K562 (cell line): ENCODE results near the gene LMCD1. TPM values are rescaled to one million over a fixed set of nuclear protein-coding genes. Genes with fewer than 3 reads are reported as not detected.

Experiments used
- ATAC-seq: fragments of 200-7000 bp; cut with Tn5 transposase; 3 replicates; pipeline ENCODE4 v1.9.1; 2020; ENCODE audit warnings: moderate library complexity
- BruUV-seq: library from RNA; stranded (reverse); fragments of 400-500 nt; replicated peaks from 2 replicates; lab custom pipeline; 2021; lab: Mats Ljungman, UMichigan
- CTCF ChIA-PET: fragments of 300-600 bp; formaldehyde crosslinking; extraction: SDS; loops from one replicate; lab custom pipeline; 2021; ENCODE audit warnings: low intra/inter-chr PET ratio; lab: Yijun Ruan, JAX
- POLR2A ChIA-PET: fragments of 300-600, 350-650 bp; sonication (Branson Sonifier 250); formaldehyde crosslinking; extraction: SDS; loops from one replicate; lab custom pipeline; 2021; ENCODE audit warnings: antibody characterized with exemption, inconsistent platforms; lab: Yijun Ruan, JAX
- DNase-seq, 4 experiments: peaks; one replicate each; pipeline versions ENCODE4 v3.0.0 to v3.0.0-alpha.2; 2011 to 2018; ENCODE audit warnings: low spot score in 3 of 4, mixed read lengths in 3 of 4; ENCODE audit errors: extremely low read depth in 1 of 4
- FAIRE-seq: peaks from 2 replicates; lab custom pipeline; 2011; peaks lifted over from hg19 to GRCh38; lab: Jason Lieb, UNC
- H2AFZ ChIP-seq: 2 replicates; pipeline ENCODE4 v1.6.0; 2011; ENCODE audit warnings: low read depth, low read length, control low read depth, inconsistent platforms
- H3K27ac ChIP-seq: fragments of 200-600 bp; 3 replicates; pipeline ENCODE4 v1.8.0; 2011; ENCODE audit warnings: low read depth, mild to moderate bottlenecking, control low read depth, inconsistent platforms, low read length, moderate library complexity, mixed read lengths; ENCODE audit errors: extremely low read depth
- H3K27me3 ChIP-seq, 2 experiments: fragments of 300-600 bp in 1 of 2; 2 replicates in 1 of 2; 3 replicates in 1 of 2; pipeline versions ENCODE4 v1.6.0 to v1.8.0; 2011; ENCODE audit warnings: inconsistent platforms in 2 of 2, low read length in 2 of 2, mild to moderate bottlenecking in 1 of 2, mixed read lengths in 1 of 2, moderate library complexity in 1 of 2; ENCODE audit not compliant: control insufficient read depth in 2 of 2, insufficient read depth in 2 of 2
- H3K36me3 ChIP-seq: fragments of 300-600 bp; 3 replicates; pipeline ENCODE4 v1.8.0; 2011; ENCODE audit warnings: mild to moderate bottlenecking, low read length, inconsistent platforms; ENCODE audit not compliant: control insufficient read depth, insufficient read depth
- H3K4me1 ChIP-seq, 2 experiments: fragments of 200-600 bp in 1 of 2; replicated peaks in 1 of 2; 2 replicates in 1 of 2; 3 replicates in 1 of 2; pipeline versions ENCODE4 v1.5.1 to v1.8.0; 2011; ENCODE audit warnings: inconsistent platforms in 2 of 2, low read length in 2 of 2, mild to moderate bottlenecking in 1 of 2, mixed read lengths in 1 of 2, moderate library complexity in 1 of 2; ENCODE audit not compliant: control insufficient read depth in 2 of 2, insufficient read depth in 2 of 2
- H3K4me2 ChIP-seq: 2 replicates; pipeline ENCODE4 v1.6.1; 2011; ENCODE audit warnings: low read length, control low read depth, inconsistent platforms, mixed read lengths; ENCODE audit not compliant: insufficient read depth
- H3K4me3 ChIP-seq: fragments of 200-600 bp; sonication (generic), shearing (Covaris generic); 2 replicates; pipeline ENCODE4 v1.5.1; 2016; ENCODE audit warnings: control low read depth, inconsistent platforms
- H3K79me2 ChIP-seq: fragments of 200-600 bp; 3 replicates; pipeline ENCODE4 v1.8.0; 2011; ENCODE audit warnings: low read length, inconsistent platforms; ENCODE audit not compliant: control insufficient read depth, insufficient read depth
- H3K9ac ChIP-seq, 2 experiments: 2 replicates each; pipeline versions ENCODE4 v1.6.0 to v1.6.1; 2011; ENCODE audit warnings: low read depth in 2 of 2, low read length in 2 of 2, control low read depth in 1 of 2, inconsistent platforms in 1 of 2, mild to moderate bottlenecking in 1 of 2, mixed read lengths in 1 of 2; ENCODE audit not compliant: insufficient read depth in 1 of 2
- H3K9me1 ChIP-seq: one replicate; pipeline ENCODE4 v1.6.0; 2011; ENCODE audit warnings: inconsistent platforms, mild to moderate bottlenecking, low read length, moderate library complexity; ENCODE audit not compliant: control insufficient read depth, insufficient read depth
- H3K9me3 ChIP-seq: replicated peaks from 2 replicates; pipeline ENCODE4 v1.5.1; 2011; ENCODE audit warnings: low read depth, low read length, inconsistent platforms; ENCODE audit not compliant: control insufficient read depth, insufficient read depth
- H4K20me1 ChIP-seq: replicated peaks from 2 replicates; pipeline ENCODE4 v1.6.1; 2011; ENCODE audit warnings: low read length, inconsistent platforms, mixed read lengths; ENCODE audit not compliant: control insufficient read depth, insufficient read depth
- CC2D1A ChIP-seq: fragments of 450-650 bp; IDR thresholded peaks from 2 replicates; pipeline ENCODE4 v1.6.1; 2017; ENCODE audit warnings: mild to moderate bottlenecking
- ELF4 ChIP-seq: fragments of 450-650 bp; formaldehyde crosslinking; IDR thresholded peaks from 2 replicates; pipeline ENCODE4 v1.4.0; 2022; ENCODE audit warnings: missing genetic modification characterization
- FOXM1 ChIP-seq, 2 experiments: fragments of 450-650 bp in 1 of 2; sonication (generic) in 1 of 2; formaldehyde crosslinking in 1 of 2; IDR thresholded peaks; 2 replicates each; pipeline versions ENCODE4 v1.6.1 to v1.9.0; 2017 to 2022; ENCODE audit warnings: low read depth in 2 of 2, mild to moderate bottlenecking in 2 of 2, missing genetic modification reagents in 1 of 2, moderate library complexity in 1 of 2
- KDM2B ChIP-seq: fragments of 250-450 bp; sonication (Bioruptor Pico); IDR thresholded peaks from 2 replicates; pipeline ENCODE4 v1.8.0; 2021; ENCODE audit warnings: mild to moderate bottlenecking, moderate library complexity
- TAF15 ChIP-seq: fragments of 200-400 bp; formaldehyde crosslinking; IDR thresholded peaks from 2 replicates; pipeline ENCODE4 v1.6.1; 2017; ENCODE audit warnings: mild to moderate bottlenecking, low read depth, low read length, moderate library complexity
- TBP ChIP-seq: optimal IDR thresholded peaks from 2 replicates; pipeline ENCODE3; 2011; ENCODE audit warnings: low read depth, low read length, improper control_type of control experiment
- TSC22D4 ChIP-seq: fragments of 450-650 bp; IDR thresholded peaks from 2 replicates; pipeline ENCODE4 v1.6.1; 2016; ENCODE audit warnings: missing genetic modification characterization, missing biosample characterization, control low read depth
- YBX1 ChIP-seq: fragments of 450-650 bp; IDR thresholded peaks from 2 replicates; pipeline ENCODE4 v1.7.1; 2016; ENCODE audit warnings: mild to moderate bottlenecking
- ZNF217 ChIP-seq: sonication (generic); formaldehyde crosslinking; IDR thresholded peaks from 2 replicates; pipeline ENCODE4 v1.8.0; 2022; ENCODE audit warnings: mild to moderate bottlenecking, missing genetic modification reagents
- ZNF589 ChIP-seq: fragments of 200-800 bp; sonication (Bioruptor generic); IDR thresholded peaks from 2 replicates; pipeline ENCODE4 v1.6.1; 2016; ENCODE audit warnings: low read depth, missing genetic modification characterization, missing compliant biosample characterization
- ZNF778 ChIP-seq: fragments of 450-650 bp; formaldehyde crosslinking; IDR thresholded peaks from 2 replicates; pipeline ENCODE4 v1.4.0; 2020; ENCODE audit warnings: mild to moderate bottlenecking, moderate library complexity
- WGBS: fragments of 100-300 bp; shearing (Covaris generic); methylation state at CpG from one replicate; pipeline ENCODE4 v1.1.6; 2016; ENCODE audit warnings: low coverage, mixed read lengths; ENCODE audit not compliant: insufficient coverage; ENCODE audit errors: missing lambda C conversion rate; 5-methylcytosine and 5-hydroxymethylcytosine counted together
- in situ Hi-C: fragments of 300-500 bp; cut with MboI; formaldehyde crosslinking; loops from 4 replicates; pipeline ENCODE4 v1.15.0; 2018; ENCODE audit warnings: inconsistent platforms, mixed read lengths
- intact Hi-C: fragments of 100-400 bp; cut with micrococcal nuclease; formaldehyde crosslinking; loops from 2 replicates; pipeline ENCODE4 v1.14.2; 2022
- polyA plus RNA-seq, 8 experiments: library from polyadenylated mRNA; depleted of rRNA in 4 of 8; stranded (reverse) in 5 of 8; unstranded in 3 of 8; fragments of >200 nt; fragmentation: Nextera tagmentation in 2 of 8; fragmentation: Illumina TruSeq in 1 of 8; extraction: Ambion mirVana in 2 of 8; extraction: Trizol in 1 of 8; gene quantifications; 2 replicates each; pipeline versions ENCODE4 v1.2.1 to v1.2.3, GENCODE V29; 2011 to 2014; ENCODE audit warnings: inconsistent platforms in 1 of 8, missing spikeins in 1 of 8
- total RNA-seq, 7 experiments: library from RNA; depleted of rRNA in 6 of 7; stranded (reverse); fragments of >200 nt in 6 of 7; fragmentation: Illumina TruSeq in 2 of 7; extraction: Trizol in 2 of 7; gene quantifications; 2 replicates each; pipeline versions ENCODE4 v1.2.1 to v1.2.3, GENCODE V29; 2011 to 2021; ENCODE audit warnings: low replicate concordance in 1 of 7
- TF ChIP-seq, protein P1 (sequence below): sonication (generic); formaldehyde crosslinking; IDR thresholded peaks from 2 replicates; pipeline ENCODE4 v1.8.1; 2023; ENCODE audit warnings: missing genetic modification reagents, mild to moderate bottlenecking, borderline replicate concordance
- TF ChIP-seq, protein P2 (sequence below), 2 experiments: IDR thresholded peaks; 2 replicates each; pipeline ENCODE4 v1.6.1; 2011; ENCODE audit warnings: borderline replicate concordance in 1 of 2, control low read depth in 1 of 2, low read depth in 1 of 2, low read length in 1 of 2, mild to moderate bottlenecking in 1 of 2, mixed read lengths in 1 of 2, moderate library complexity in 1 of 2; ENCODE audit not compliant: insufficient read depth in 1 of 2, insufficient read length in 1 of 2, poor library complexity in 1 of 2, severe bottlenecking in 1 of 2; ENCODE audit errors: extremely low read depth in 1 of 2
- TF ChIP-seq, protein P3 (sequence below): fragments of 450-650 bp; formaldehyde crosslinking; IDR thresholded peaks from 2 replicates; pipeline ENCODE4 v1.4.0; 2020; ENCODE audit warnings: mild to moderate bottlenecking, mixed read lengths

LMCD1 gene
- total and polyA plus RNA-seq, 9 of the 15 experiments (the other 6 are each of a cell fraction or from before 2014, with no cell fraction given) = 0.60 TPM; not detected in 8

DNA sequence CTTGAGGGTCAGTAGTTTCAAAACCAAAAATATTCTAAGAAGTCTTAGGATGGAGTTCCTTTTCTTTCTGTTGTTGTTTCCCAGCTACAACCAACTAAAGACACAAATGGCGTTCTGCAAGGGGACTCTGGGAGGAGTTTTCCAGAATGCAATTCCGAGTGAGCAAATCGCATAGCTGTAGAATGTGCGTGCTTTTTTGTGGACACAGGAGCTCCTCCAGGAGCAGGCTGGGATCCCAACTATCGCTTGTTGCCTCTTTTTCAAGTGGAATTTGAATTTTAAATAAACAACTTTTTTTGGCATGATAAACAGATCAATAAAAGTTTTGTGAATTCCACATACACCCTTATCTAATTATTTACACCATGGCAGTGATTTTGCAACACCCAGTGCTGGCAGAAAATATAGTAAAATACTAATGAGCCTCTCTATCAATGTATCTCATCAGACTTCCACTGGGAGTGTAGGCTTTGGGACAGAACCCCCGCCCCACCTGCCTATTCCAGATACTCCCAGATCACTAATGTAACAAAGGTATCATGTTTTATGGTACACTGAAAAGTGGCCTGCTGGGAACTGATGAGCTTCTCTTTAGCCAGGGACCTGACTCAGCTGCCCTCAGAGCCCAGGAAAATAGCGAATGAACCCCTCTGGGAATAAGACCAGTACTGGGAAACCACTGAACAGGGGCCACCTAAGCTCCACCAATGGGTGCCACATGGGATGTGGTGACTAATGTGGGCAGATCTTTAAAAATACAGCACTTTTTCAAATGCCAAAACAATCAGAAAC lies 66.4 kb downstream of the LMCD1 start:
- WGBS = 3% methylated on average over 7 of the region's 7 CpGs
- H3K79me2 ChIP-seq = no peaks in the 10 kb centered on the region
- BruUV-seq = no TSS peak
- POLR2A ChIA-PET = interaction anchor here (0.6 to 1.4 kb wide), 2 partner anchors 9 to 12 kb away, joined by 3 to 5 read pairs; no protein-coding TSS in a partner anchor
- in situ Hi-C loops (no loop called here), intact Hi-C loops (no loop called here)
- H3K4me3 ChIP-seq = no peak overlapping the region
- FAIRE-seq (no peak), DNase-seq (no peak), ATAC-seq (no peak)
- H3K4me1 ChIP-seq = no peaks in the 10 kb centered on the region
- CTCF ChIA-PET = no interaction called here
- H3K36me3 ChIP-seq = no peaks in the 10 kb centered on the region
- H3K9me1 ChIP-seq = no peaks in the 10 kb centered on the region
- no peaks in the 10 kb centered on the region for H4K20me1 ChIP-seq
- H3K4me2 ChIP-seq = no peak overlapping the region
- no peak overlapping the region for H3K27ac ChIP-seq
- H3K9me3 ChIP-seq = no peaks in the 10 kb centered on the region
- H2AFZ ChIP-seq = no peak overlapping the region
- no peak overlapping the region for H3K9ac ChIP-seq
- peaks cover 0 to 7% of the 10 kb centered on the region in 2 experiments; a peak in 3 of 5 replicates for H3K27me3 ChIP-seq
- TF ChIP-seq ELF4 (CRISPR knock-in tag) = no peak
- no peak for TF ChIP-seq TSC22D4 (tag)
- no peak for TF ChIP-seq TAF15
- TF ChIP-seq, protein P1, sequence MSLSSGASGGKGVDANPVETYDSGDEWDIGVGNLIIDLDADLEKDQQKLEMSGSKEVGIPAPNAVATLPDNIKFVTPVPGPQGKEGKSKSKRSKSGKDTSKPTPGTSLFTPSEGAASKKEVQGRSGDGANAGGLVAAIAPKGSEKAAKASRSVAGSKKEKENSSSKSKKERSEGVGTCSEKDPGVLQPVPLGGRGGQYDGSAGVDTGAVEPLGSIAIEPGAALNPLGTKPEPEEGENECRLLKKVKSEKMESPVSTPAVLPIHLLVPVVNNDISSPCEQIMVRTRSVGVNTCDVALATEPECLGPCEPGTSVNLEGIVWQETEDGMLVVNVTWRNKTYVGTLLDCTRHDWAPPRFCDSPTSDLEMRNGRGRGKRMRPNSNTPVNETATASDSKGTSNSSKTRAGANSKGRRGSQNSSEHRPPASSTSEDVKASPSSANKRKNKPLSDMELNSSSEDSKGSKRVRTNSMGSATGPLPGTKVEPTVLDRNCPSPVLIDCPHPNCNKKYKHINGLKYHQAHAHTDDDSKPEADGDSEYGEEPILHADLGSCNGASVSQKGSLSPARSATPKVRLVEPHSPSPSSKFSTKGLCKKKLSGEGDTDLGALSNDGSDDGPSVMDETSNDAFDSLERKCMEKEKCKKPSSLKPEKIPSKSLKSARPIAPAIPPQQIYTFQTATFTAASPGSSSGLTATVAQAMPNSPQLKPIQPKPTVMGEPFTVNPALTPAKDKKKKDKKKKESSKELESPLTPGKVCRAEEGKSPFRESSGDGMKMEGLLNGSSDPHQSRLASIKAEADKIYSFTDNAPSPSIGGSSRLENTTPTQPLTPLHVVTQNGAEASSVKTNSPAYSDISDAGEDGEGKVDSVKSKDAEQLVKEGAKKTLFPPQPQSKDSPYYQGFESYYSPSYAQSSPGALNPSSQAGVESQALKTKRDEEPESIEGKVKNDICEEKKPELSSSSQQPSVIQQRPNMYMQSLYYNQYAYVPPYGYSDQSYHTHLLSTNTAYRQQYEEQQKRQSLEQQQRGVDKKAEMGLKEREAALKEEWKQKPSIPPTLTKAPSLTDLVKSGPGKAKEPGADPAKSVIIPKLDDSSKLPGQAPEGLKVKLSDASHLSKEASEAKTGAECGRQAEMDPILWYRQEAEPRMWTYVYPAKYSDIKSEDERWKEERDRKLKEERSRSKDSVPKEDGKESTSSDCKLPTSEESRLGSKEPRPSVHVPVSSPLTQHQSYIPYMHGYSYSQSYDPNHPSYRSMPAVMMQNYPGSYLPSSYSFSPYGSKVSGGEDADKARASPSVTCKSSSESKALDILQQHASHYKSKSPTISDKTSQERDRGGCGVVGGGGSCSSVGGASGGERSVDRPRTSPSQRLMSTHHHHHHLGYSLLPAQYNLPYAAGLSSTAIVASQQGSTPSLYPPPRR = no peak
- TF ChIP-seq ZNF589 = no peak
- TF ChIP-seq FOXM1 (IDR thresholded peaks at IDR 0.05; ENCODE audit: low read depth) = no peak
- TF ChIP-seq FOXM1 (CRISPR knock-in tag; IDR thresholded peaks at IDR 0.05; ENCODE audit: low read depth) = no peak
- no peak for TF ChIP-seq ZNF778
- TF ChIP-seq, protein P2, sequence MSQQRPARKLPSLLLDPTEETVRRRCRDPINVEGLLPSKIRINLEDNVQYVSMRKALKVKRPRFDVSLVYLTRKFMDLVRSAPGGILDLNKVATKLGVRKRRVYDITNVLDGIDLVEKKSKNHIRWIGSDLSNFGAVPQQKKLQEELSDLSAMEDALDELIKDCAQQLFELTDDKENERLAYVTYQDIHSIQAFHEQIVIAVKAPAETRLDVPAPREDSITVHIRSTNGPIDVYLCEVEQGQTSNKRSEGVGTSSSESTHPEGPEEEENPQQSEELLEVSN (IDR thresholded peaks at IDR 0.05; ENCODE audit: borderline replicate concordance in 1 of 2, extremely low read depth in 1 of 2, insufficient read depth in 1 of 2, insufficient read length in 1 of 2, low read depth in 1 of 2, low read length in 1 of 2, poor library complexity in 1 of 2, severe bottlenecking in 1 of 2) = no peak
- TF ChIP-seq ZNF217 = no peak
- TF ChIP-seq, protein P3, sequence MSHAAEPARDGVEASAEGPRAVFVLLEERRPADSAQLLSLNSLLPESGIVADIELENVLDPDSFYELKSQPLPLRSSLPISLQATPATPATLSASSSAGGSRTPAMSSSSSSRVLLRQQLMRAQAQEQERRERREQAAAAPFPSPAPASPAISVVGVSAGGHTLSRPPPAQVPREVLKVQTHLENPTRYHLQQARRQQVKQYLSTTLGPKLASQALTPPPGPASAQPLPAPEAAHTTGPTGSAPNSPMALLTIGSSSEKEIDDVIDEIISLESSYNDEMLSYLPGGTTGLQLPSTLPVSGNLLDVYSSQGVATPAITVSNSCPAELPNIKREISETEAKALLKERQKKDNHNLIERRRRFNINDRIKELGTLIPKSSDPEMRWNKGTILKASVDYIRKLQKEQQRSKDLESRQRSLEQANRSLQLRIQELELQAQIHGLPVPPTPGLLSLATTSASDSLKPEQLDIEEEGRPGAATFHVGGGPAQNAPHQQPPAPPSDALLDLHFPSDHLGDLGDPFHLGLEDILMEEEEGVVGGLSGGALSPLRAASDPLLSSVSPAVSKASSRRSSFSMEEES (CRISPR knock-in tag) = no peak
- TF ChIP-seq TBP = no peak
- no peak for TF ChIP-seq YBX1
- TF ChIP-seq CC2D1A = no peak
- no peak for TF ChIP-seq KDM2B (CRISPR knock-in tag)
